GM23248 (cell line): Measurements from ENCODE around the gene POMC.

Experiments used
- EZH2 ChIP-seq: fragments of 200-600 bp; sonication (generic); IDR thresholded peaks from 2 replicates; pipeline ENCODE4 v1.6.1; 2018; ENCODE audit warnings: antibody characterized with exemption, mild to moderate bottlenecking; ENCODE audit not compliant: insufficient read depth, poor library complexity, severe bottlenecking
- EZH2phosphoT487 ChIP-seq: fragments of 200-600 bp; sonication (generic); IDR thresholded peaks from 2 replicates; pipeline ENCODE4 v1.6.1; 2018; ENCODE audit warnings: antibody characterized with exemption, moderate library complexity, mild to moderate bottlenecking, low read depth; ENCODE audit not compliant: insufficient read depth

GRCh38 chr2:25165992-25166875, 2.1 kb downstream of the POMC start:
- TF ChIP-seq EZH2phosphoT487 = no peak
- TF ChIP-seq EZH2 = no peak
